Measurements from ENCODE around the gene WIPF2. TPM values are rescaled to one million over a fixed set of nuclear protein-coding genes. Genes with fewer than 3 reads are reported as not detected.

The WIPF2 gene
- total and polyA plus RNA-seq, 2 experiments from 2014 or later, result 9.2 TPM

GRCh38 chr17:40323391-40324381 is 104.6 kb downstream of the WIPF2 start (continued):
- TF ChIP-seq EZH2phosphoT487 (IDR thresholded peaks at IDR 0.05; ENCODE audit: unreplicated experiment) (no peak), REST (IDR thresholded peaks at IDR 0.05; ENCODE audit: unreplicated experiment) (no peak), POLR2AphosphoS5 (IDR thresholded peaks at IDR 0.05; ENCODE audit: low read depth) (no peak)

GRCh38 chr17:40325156-40326013 is 106.3 kb downstream of the WIPF2 start:
- Histone ChIP-seq H3K36me3 (ENCODE audit: insufficient read depth) (no peaks in the 10 kb centered on the region), H3K27me3 (ENCODE audit: insufficient read depth) (no peaks in the 10 kb centered on the region), H4K20me1 (replicated peaks; ENCODE audit: insufficient read depth) (peaks cover 30% of the 10 kb centered on the region; the same call in 1 of the 2 replicates), H3K4me2 (no peak overlapping the region), H3K4me3 (no peak overlapping the region), H3K79me2 (replicated peaks; ENCODE audit: insufficient read depth) (peaks cover 25% of the 10 kb centered on the region), H3F3A (replicated peaks; ENCODE audit: low read depth) (no peaks in the 10 kb centered on the region), H3K9me2 (ENCODE audit: insufficient read depth) (no peaks in the 10 kb centered on the region), H3K27ac (ENCODE audit: low read depth) (no peak overlapping the region), H3K4me1 (ENCODE audit: insufficient read depth) (peaks cover 6% of the 10 kb centered on the region; the same call in 1 of the 2 replicates), H2AFZ (no peak overlapping the region)
- Mint-ChIP-seq H3K4me3 (no peak overlapping the region), H3K9me3 (no peaks in the 10 kb centered on the region), H3K27me3 (ENCODE audit: insufficient read depth, low read depth, poor library complexity) (peaks cover 16% of the 10 kb centered on the region), H3K36me3 (ENCODE audit: low read depth) (no peaks in the 10 kb centered on the region), H3K4me1 (peaks cover 64% of the 10 kb centered on the region), H3K27ac (no peak overlapping the region)
- no peak for ATAC-seq
- DNase-seq (ENCODE audit: low spot score), result no peak
- TF ChIP-seq EZH2 (IDR thresholded peaks at IDR 0.05; ENCODE audit: low read depth, unreplicated experiment), result no peak
- TF ChIP-seq ZNF462 (CRISPR knock-in tag; IDR thresholded peaks at IDR 0.05), result no peak
- TF ChIP-seq ZNF331 (CRISPR knock-in tag; IDR thresholded peaks at IDR 0.05; ENCODE audit: low read depth), result no peak
- TF ChIP-seq POLR2AphosphoS5 (IDR thresholded peaks at IDR 0.05; ENCODE audit: low read depth), result no peak
- no peak for TF ChIP-seq NANOG (IDR thresholded peaks at IDR 0.05; ENCODE audit: borderline replicate concordance)
- no peak for TF ChIP-seq ETS1 (IDR thresholded peaks at IDR 0.05)
- no peak for TF ChIP-seq JUNB (IDR thresholded peaks at IDR 0.05; ENCODE audit: unreplicated experiment)
- TF ChIP-seq EZH2phosphoT487 (IDR thresholded peaks at IDR 0.05; ENCODE audit: unreplicated experiment), result no peak
